Body of pancreas (tissue), 4 donors: ENCODE measurements around the gene TRIM10.

Experiments used
- POLR2A ChIP-seq, 3 donors: fragments of 450-650 bp; IDR thresholded peaks; one replicate each; pipeline ENCODE4 v1.6.1; 2016; ENCODE audit warnings: antibody characterized with exemption in 3 of 3, mild to moderate bottlenecking in 2 of 3
- TF ChIP-seq, protein P1 (sequence below), 7 experiments: fragments of 450-650 bp in 4 of 7; fragments of 200-600 bp in 3 of 7; sonication (generic) in 3 of 7; IDR thresholded peaks; one replicate each; pipeline ENCODE4 v1.5.1; 2016 to 2019; ENCODE audit warnings: antibody characterized with exemption in 7 of 7

DNA sequence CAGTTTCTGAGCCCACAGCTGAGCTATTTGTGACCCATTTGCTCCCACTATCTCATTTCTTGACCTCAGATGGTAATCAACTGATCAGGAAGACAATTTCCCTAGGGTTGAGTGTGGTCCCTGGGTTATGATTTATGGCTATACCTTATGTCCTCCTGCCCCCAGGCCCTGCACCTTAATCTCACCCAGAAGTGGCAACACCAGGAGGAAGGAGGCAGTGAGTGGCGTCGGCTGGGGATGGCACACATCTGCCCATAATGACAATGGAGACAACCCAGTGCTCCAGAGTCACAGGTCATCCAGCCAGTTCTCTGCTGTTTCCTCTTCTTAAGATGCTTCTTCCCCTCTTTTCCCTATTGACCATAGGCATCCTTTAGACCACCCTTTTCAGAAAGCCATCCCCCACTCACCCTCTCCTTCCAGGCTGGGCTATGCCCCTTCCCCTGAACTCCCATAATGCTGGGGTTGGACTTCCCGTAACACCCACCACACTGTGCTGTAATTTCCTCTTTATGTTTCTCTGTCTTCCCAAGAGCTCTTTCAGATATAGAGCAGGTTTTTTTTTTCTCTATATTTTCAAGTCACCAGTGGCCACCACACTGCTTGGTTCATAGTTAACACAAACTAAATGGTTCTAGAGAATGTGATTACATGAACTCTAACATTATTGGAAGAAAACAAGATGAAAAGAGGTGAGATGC lies 8.0 kb downstream of the TRIM10 start:
- TF ChIP-seq, protein P1, sequence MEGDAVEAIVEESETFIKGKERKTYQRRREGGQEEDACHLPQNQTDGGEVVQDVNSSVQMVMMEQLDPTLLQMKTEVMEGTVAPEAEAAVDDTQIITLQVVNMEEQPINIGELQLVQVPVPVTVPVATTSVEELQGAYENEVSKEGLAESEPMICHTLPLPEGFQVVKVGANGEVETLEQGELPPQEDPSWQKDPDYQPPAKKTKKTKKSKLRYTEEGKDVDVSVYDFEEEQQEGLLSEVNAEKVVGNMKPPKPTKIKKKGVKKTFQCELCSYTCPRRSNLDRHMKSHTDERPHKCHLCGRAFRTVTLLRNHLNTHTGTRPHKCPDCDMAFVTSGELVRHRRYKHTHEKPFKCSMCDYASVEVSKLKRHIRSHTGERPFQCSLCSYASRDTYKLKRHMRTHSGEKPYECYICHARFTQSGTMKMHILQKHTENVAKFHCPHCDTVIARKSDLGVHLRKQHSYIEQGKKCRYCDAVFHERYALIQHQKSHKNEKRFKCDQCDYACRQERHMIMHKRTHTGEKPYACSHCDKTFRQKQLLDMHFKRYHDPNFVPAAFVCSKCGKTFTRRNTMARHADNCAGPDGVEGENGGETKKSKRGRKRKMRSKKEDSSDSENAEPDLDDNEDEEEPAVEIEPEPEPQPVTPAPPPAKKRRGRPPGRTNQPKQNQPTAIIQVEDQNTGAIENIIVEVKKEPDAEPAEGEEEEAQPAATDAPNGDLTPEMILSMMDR (IDR thresholded peaks at IDR 0.05): no peak
- no peak for TF ChIP-seq POLR2A (IDR thresholded peaks at IDR 0.05)
